T-helper 1 cell treated with Interleukin-12 subunit alpha and Interleukin-12 subunit beta and Interleukin-4 antibody, amounts not matched to agents 30 μg/mL and 1 μg/mL, for 36 hours (primary cell): Measurements from ENCODE around the gene PXK.

Experiments
- H3K27ac Mint-ChIP-seq: one replicate; pipeline ENCODE4 v1.8.0; 2021; ENCODE audit warnings: mild to moderate bottlenecking, mixed read lengths
- H3K27me3 Mint-ChIP-seq: one replicate; pipeline ENCODE4 v1.8.0; 2021; ENCODE audit warnings: low read depth, mixed read lengths
- H3K36me3 Mint-ChIP-seq: one replicate; pipeline ENCODE4 v1.8.0; 2021; ENCODE audit warnings: low read depth, mixed read lengths
- H3K4me1 Mint-ChIP-seq: one replicate; pipeline ENCODE4 v1.8.0; 2021; ENCODE audit warnings: low read depth, mixed read lengths
- H3K4me3 Mint-ChIP-seq: one replicate; pipeline ENCODE4 v1.8.0; 2021; ENCODE audit warnings: mild to moderate bottlenecking, moderate library complexity, mixed read lengths
- H3K9me3 Mint-ChIP-seq: one replicate; pipeline ENCODE4 v1.8.0; 2021; ENCODE audit warnings: mixed read lengths

PXK gene

GRCh38 chr3:58349792-58350626 is 17.3 kb downstream of the PXK start:
- H3K27ac Mint-ChIP-seq, result peak overlapping the region; percentile 91
- H3K4me1 Mint-ChIP-seq, result peaks cover 69% of the 10 kb centered on the region
- H3K9me3 Mint-ChIP-seq, result no peaks in the 10 kb centered on the region
- peaks cover 16% of the 10 kb centered on the region for H3K36me3 Mint-ChIP-seq
- no peaks in the 10 kb centered on the region for H3K27me3 Mint-ChIP-seq
- peak overlapping the region; percentile 52 for H3K4me3 Mint-ChIP-seq

GRCh38 chr3:58350627-58351013 is 17.9 kb downstream of the PXK start:
- Mint-ChIP-seq H3K4me1 (peaks cover 73% of the 10 kb centered on the region), H3K9me3 (no peaks in the 10 kb centered on the region), H3K27ac (peak overlapping the region; percentile 91), H3K36me3 (peaks cover 16% of the 10 kb centered on the region), H3K4me3 (peak overlapping the region; percentile 52), H3K27me3 (no peaks in the 10 kb centered on the region)

GRCh38 chr3:58351920-58352319 is 19.2 kb downstream of the PXK start:
- Mint-ChIP-seq H3K9me3 (no peaks in the 10 kb centered on the region), H3K27ac (peak overlapping the region; percentile 91), H3K4me1 (peaks cover 72% of the 10 kb centered on the region), H3K27me3 (no peaks in the 10 kb centered on the region), H3K4me3 (peak overlapping the region; percentile 36), H3K36me3 (peaks cover 13% of the 10 kb centered on the region)

- Mint-ChIP-seq H3K4me3 (peak overlapping the region; percentile 36), H3K27me3 (no peaks in the 10 kb centered on the region), H3K27ac (peak overlapping the region; percentile 66), H3K4me1 (peaks cover 69% of the 10 kb centered on the region), H3K9me3 (no peaks in the 10 kb centered on the region), H3K36me3 (peaks cover 10% of the 10 kb centered on the region)
These were observed 19.9 kb downstream of the PXK start for GRCh38 chr3:58352626-58353025.

- H3K4me1 Mint-ChIP-seq, result peaks cover 68% of the 10 kb centered on the region
These were observed 21.2 kb downstream of the PXK start for GRCh38 chr3:58353722-58354553.

GRCh38 chr3:58355179-58355578 is 22.5 kb downstream of the PXK start:
- no peaks in the 10 kb centered on the region for H3K9me3 Mint-ChIP-seq
- no peak overlapping the region for H3K4me3 Mint-ChIP-seq
- H3K27me3 Mint-ChIP-seq, result no peaks in the 10 kb centered on the region
- peaks cover 7% of the 10 kb centered on the region for H3K36me3 Mint-ChIP-seq
- peaks cover 59% of the 10 kb centered on the region for H3K4me1 Mint-ChIP-seq
- H3K27ac Mint-ChIP-seq, result peak overlapping the region; percentile 46

More at GRCh38 chr3:58353722-58354553, 21.2 kb downstream of the PXK start:
- H3K27ac Mint-ChIP-seq, result peak overlapping the region; percentile 97
- no peaks in the 10 kb centered on the region for H3K27me3 Mint-ChIP-seq
- peaks cover 10% of the 10 kb centered on the region for H3K36me3 Mint-ChIP-seq
- H3K4me3 Mint-ChIP-seq, result peak overlapping the region; percentile 81
- H3K9me3 Mint-ChIP-seq, result no peaks in the 10 kb centered on the region

GRCh38 chr3:58356054-58356453 is 23.4 kb downstream of the PXK start:
- Mint-ChIP-seq H3K4me1 (peaks cover 51% of the 10 kb centered on the region), H3K27ac (peak overlapping the region; percentile 65), H3K27me3 (no peaks in the 10 kb centered on the region), H3K36me3 (peaks cover 5% of the 10 kb centered on the region), H3K9me3 (no peaks in the 10 kb centered on the region), H3K4me3 (no peak overlapping the region)

GRCh38 chr3:58357402-58357801 is 24.7 kb downstream of the PXK start:
- peaks cover 43% of the 10 kb centered on the region for H3K4me1 Mint-ChIP-seq
- no peaks in the 10 kb centered on the region for H3K9me3 Mint-ChIP-seq
- H3K27ac Mint-ChIP-seq, result peak overlapping the region; percentile 34
- no peaks in the 10 kb centered on the region for H3K27me3 Mint-ChIP-seq
- H3K36me3 Mint-ChIP-seq, result peaks cover 1% of the 10 kb centered on the region
- H3K4me3 Mint-ChIP-seq, result no peak overlapping the region

- Mint-ChIP-seq H3K27me3 (no peaks in the 10 kb centered on the region), H3K4me1 (peaks cover 38% of the 10 kb centered on the region), H3K27ac (no peak overlapping the region), H3K9me3 (no peaks in the 10 kb centered on the region), H3K4me3 (no peak overlapping the region), H3K36me3 (peaks cover 1% of the 10 kb centered on the region)
These were observed 25.4 kb downstream of the PXK start for GRCh38 chr3:58358092-58358491.

GRCh38 chr3:58358808-58359207 is 26.1 kb downstream of the PXK start:
- Mint-ChIP-seq H3K9me3 (no peaks in the 10 kb centered on the region), H3K36me3 (peaks cover 4% of the 10 kb centered on the region), H3K4me3 (no peak overlapping the region), H3K27me3 (no peaks in the 10 kb centered on the region), H3K4me1 (peaks cover 33% of the 10 kb centered on the region), H3K27ac (no peak overlapping the region)

GRCh38 chr3:58359621-58360020 is 26.9 kb downstream of the PXK start:
- H3K27me3 Mint-ChIP-seq, result no peaks in the 10 kb centered on the region
- H3K36me3 Mint-ChIP-seq, result peaks cover 5% of the 10 kb centered on the region
- peaks cover 31% of the 10 kb centered on the region for H3K4me1 Mint-ChIP-seq
- no peak overlapping the region for H3K4me3 Mint-ChIP-seq
- H3K9me3 Mint-ChIP-seq, result no peaks in the 10 kb centered on the region
- no peak overlapping the region for H3K27ac Mint-ChIP-seq

- H3K27ac Mint-ChIP-seq, result no peak overlapping the region
- H3K4me1 Mint-ChIP-seq, result peaks cover 39% of the 10 kb centered on the region
- H3K4me3 Mint-ChIP-seq, result no peak overlapping the region
- no peaks in the 10 kb centered on the region for H3K27me3 Mint-ChIP-seq
- peaks cover 10% of the 10 kb centered on the region for H3K36me3 Mint-ChIP-seq
- H3K9me3 Mint-ChIP-seq, result no peaks in the 10 kb centered on the region
These were observed 29.2 kb downstream of the PXK start for GRCh38 chr3:58361866-58362265.

GRCh38 chr3:58366699-58367098 is 34.0 kb downstream of the PXK start:
- Mint-ChIP-seq H3K27me3 (no peaks in the 10 kb centered on the region), H3K9me3 (no peaks in the 10 kb centered on the region), H3K27ac (no peak overlapping the region), H3K4me1 (peaks cover 31% of the 10 kb centered on the region), H3K4me3 (no peak overlapping the region), H3K36me3 (peaks cover 18% of the 10 kb centered on the region)

GRCh38 chr3:58369038-58369437 is 36.3 kb downstream of the PXK start:
- H3K4me3 Mint-ChIP-seq, result no peak overlapping the region
- no peaks in the 10 kb centered on the region for H3K27me3 Mint-ChIP-seq
- no peaks in the 10 kb centered on the region for H3K9me3 Mint-ChIP-seq
- peaks cover 25% of the 10 kb centered on the region for H3K4me1 Mint-ChIP-seq
- no peak overlapping the region for H3K27ac Mint-ChIP-seq
- H3K36me3 Mint-ChIP-seq, result peaks cover 15% of the 10 kb centered on the region

GRCh38 chr3:58369876-58370275 is 37.2 kb downstream of the PXK start:
- Mint-ChIP-seq H3K27ac (no peak overlapping the region), H3K27me3 (no peaks in the 10 kb centered on the region), H3K4me3 (no peak overlapping the region), H3K36me3 (peaks cover 17% of the 10 kb centered on the region), H3K4me1 (peaks cover 24% of the 10 kb centered on the region), H3K9me3 (no peaks in the 10 kb centered on the region)
